Measurements from ENCODE around the gene MACROD2.

The MACROD2 gene

DNA sequence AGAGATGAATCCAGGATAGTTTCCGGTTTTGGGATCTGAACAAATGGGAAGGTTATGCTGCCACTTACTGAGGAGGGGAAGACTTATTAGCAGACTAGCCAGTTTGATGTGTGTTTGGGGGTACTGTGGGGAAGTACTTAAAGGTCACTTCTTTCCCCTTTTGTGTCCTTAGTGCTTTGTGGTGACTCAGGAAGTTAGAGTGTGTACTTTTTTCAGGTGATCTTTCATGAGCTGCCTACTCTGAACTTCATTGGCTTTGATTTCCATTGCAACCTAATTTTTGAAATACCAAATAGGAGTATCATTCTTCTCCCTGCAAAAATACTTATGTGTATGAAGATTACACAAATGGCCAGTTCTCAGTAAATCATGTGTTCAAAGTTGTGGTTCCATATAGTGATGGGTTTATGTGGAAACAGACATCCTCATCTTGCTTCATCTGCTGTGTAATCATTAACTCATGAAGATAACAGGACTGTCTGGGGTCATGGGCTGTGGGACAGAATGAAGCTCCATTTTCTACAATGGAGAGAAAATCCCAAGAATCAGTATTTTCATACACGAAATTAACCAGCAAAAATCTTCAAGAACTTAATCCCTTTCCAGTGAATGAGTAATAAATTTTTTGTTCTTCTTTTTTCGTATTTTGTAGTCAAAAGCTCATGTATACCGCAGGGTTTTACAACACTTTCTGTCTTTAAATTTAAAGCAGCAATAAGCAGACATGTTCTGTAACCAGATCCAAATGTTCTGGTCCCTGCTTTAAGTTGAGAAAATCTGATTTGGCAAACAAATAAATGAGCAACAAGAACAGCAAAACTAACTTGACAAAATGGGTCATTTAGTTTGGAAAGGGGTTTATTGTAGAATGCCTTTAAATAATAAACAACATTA lies 614.3 kb downstream of the MACROD2 start:
- peak; percentile 84 for DNase-seq

- no peak for DNase-seq
Observed at GRCh38 chr20:14611479-14611878, 616.2 kb downstream of the MACROD2 start.

GRCh38 chr20:14612391-14612790 lies 617.1 kb downstream of the MACROD2 start:
- peak; percentile 14 for DNase-seq

DNA sequence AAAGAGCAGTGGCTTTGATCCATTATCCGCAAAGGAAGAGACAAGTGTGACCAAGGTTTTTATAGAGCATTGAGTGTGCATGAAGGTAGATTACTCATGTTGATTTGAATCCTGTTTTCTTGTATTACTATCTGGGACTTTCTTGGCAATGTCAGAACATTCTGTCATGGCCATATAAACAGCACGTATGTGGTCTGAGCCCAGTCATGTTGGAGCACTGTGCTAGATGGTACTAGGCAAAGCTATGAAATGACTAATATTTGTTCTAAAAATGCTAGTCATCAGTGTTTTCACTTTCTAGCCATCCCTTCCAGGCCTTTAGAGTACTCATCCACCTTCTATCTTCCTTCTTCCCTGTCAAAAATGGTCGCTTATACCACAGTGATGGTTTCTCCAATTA lies 620.7 kb downstream of the MACROD2 start:
- peak; percentile 12 for DNase-seq

DNA sequence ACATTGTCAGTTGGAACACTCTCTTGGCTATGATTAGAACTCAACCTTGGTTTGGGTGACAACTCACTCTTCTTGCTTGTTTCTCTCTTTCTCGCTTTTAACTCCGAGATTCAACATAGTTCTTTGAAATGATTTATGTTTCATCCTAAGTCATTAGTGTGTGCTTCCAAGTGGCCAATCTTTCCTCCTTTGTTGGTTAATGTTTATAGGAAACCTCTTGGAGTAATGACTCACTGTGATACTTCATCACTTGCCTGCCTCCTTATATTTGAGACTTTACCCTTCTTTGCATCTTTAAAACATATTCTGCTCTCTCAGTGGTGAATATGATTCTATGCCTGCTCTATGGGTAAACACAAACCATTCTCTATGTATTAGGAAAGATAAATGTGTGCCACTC lies 621.8 kb downstream of the MACROD2 start:
- DNase-seq = peak; percentile 45

GRCh38 chr20:14619411-14619810 lies 624.1 kb downstream of the MACROD2 start:
- no peak for DNase-seq

- peak; percentile 78 for DNase-seq
Observed at GRCh38 chr20:14622796-14623195, 627.5 kb downstream of the MACROD2 start.

GRCh38 chr20:14631011-14631410 lies 635.7 kb downstream of the MACROD2 start:
- DNase-seq = no peak

DNA sequence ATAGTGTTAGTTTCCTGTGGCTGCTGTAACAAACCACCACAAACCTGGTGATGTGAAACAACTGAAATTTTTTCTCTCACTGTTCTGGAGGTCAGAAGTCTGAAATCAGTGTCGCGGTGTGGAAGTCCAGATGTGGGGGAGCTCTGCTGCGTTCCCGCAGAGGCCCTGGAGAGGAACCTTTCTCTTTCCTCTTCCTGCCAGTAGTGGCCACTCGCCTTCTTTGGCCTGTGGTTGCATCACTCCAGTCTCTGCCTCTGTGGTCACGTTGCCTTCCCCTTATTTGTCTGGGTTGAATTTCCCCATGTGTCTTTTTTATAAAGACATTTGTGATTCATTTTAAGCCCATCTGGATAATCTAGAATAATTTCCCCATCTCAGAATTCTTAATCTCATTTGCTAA lies 637.6 kb downstream of the MACROD2 start:
- no peak for DNase-seq

DNA sequence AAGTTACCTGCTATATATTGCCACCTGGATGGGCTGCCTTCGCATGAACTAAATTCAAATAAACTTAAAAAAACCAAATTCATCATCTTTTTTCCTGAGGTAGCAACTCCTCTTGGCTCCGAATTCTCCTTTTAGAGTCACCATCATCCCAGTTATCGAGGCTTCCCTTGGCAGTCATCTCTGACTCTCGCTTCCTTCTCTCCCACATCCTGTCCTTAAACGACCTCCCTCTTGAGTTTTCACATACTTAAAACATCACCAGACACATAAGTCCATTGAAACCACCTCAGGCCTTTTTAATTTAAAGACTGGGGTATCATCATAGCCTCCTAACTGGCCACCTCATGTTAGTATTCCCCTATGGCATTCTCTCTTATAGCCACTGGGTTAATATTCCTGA lies 638.2 kb downstream of the MACROD2 start:
- DNase-seq = no peak

GRCh38 chr20:14634665-14635064 lies 639.3 kb downstream of the MACROD2 start:
- no peak for DNase-seq

GRCh38 chr20:14637441-14637840 lies 642.1 kb downstream of the MACROD2 start:
- DNase-seq = no peak

DNA sequence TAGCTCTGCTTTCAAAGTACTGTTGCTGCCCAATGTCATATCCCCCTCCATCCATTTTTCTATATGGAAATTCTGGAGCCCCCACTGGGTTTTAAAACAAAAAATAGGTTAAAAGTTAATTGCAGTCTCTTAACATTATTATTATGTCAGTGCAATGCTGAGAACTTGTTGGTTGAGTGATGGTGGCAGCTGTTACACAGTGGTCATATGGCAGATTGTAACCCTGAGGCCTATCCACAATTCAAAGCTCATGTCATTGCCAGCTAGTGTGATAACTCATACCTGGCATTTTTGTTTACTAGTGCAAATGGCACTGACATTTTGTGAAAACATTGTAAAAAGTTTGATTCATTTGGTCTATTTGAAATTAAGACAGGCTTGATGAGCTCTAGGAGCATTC lies 647.8 kb downstream of the MACROD2 start:
- DNase-seq = peak; percentile 25

- peak; percentile 52 for DNase-seq
Observed at GRCh38 chr20:14643556-14643955, 648.2 kb downstream of the MACROD2 start.

DNA sequence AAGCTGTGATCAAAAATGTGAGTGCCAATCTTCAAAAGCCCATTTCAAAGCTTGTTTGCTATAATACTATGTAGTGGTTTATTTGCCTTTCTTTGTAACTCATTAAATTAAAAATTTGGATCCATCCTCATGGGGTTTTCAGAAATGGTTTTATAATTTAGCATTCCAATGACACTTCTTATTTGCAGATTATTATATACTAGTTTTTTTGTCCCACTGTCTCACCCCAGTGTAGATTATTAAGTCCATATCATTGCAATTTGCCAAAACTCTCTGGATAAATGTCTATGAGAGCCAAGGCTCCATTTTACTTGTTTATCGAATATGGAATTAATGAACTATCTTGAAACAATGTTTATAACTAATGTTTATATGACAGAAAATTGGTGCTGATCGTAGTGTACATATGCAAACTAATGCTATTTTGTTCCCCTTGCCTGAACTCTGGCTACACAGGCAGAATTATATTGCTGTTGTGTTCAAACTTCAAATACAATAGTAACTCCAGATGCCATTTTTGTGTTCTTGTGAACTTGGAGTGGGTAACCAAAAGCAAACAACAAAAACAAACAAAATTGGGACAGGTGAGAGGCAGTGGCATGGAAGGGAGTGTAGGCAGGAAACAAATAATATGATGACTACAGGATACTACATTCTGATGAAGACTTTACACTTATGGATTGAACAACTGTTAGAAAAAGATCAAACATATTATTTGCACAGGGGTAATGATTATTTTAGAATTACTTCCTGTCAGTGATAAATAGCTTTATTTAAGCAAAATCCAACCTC lies 649.2 kb downstream of the MACROD2 start:
- DNase-seq = peak; percentile 90

DNA sequence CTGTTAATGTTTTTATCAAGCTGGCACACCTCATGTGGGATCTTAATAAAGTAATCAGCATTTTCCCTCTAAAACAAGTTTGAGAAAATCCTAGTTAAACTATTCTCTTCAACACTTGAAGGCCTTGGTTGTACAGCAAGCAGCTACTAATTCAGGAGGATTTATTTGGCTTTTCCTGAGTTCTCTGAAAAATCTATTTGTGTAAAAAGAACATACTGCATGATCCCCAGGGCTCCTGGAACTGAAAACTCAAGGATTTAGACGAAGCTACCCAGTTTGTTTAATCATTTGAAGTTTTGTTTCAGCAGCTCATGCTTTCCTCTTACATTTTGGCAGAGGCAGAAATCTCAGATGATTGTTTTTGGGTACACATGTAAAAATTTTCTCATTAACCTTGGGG lies 651.7 kb downstream of the MACROD2 start:
- DNase-seq = no peak

DNA sequence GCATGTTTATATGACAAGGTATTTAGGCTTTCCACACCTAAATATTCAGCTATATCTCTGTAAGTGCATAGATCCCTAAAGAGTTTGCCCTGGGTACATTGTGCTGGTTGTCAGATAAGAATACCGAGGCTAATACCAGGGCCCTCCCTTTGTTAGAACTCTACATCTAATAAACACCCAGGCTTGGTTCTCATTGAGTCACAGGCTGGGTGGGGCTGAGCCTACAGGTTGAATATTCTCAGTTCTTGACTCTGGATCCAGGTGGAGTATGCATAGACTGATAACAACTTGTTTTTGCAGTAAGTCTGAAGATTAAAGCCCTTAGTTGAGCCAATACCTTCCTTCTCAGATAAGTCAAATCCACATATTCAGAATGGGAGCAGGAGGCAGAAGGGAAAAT lies 654.3 kb downstream of the MACROD2 start:
- no peak for DNase-seq

DNA sequence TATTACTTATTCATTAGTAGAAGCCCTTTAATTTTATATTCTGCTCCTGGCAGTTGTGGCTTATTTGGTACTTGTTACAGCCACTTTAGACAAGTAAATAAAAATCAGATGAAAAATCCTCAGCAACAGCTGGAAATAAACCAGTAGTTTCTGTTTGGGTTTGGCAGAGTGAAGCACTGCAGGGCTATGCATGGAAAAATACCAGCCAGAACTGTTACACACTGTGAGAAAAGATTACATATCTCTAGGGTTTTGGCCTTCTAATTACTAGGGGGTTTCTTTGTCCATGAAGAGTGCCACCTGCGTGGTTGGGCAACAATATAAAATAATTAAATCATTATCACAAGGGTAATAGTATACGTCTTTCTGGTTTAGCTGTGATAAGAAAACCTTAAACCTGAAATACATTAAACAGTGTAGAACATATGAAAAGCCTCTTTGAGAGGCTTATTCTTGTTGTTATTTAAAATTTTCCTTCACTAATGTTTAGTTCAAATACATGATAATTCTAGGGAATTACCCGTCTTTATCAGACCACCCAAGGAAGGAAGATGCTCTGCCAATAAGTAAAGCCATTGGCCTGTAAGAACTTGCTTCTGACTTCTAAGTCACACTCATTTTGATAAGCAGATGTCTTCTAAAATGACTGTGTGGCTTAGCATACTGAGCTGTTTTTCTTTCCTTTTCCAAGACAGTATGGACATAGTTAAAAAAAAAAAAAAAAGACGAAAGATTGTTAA lies 662.1 kb downstream of the MACROD2 start:
- no peak for DNase-seq

DNA sequence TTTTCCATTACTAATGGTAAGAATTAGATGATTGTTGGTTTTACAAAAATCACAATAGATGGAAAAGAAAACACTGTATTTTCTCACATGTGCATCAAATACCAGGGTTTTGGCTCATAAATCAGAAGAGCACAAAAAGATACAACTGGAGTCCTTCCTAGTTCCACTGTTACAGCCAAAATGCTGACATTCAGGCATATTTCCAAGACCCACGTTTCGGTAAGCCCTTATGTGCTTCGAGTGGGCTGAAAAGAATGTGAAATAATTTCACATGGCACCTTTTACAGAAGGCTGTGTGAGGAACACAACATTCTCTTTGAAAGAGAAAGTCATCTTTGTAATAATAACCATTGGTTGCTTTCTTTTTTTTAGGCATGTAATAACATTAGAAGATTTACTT lies 668.8 kb downstream of the MACROD2 start:
- no peak for DNase-seq

- no peak for DNase-seq
Observed at GRCh38 chr20:14666696-14667095, 671.4 kb downstream of the MACROD2 start.

- DNase-seq = no peak
Observed at GRCh38 chr20:14667226-14667625, 671.9 kb downstream of the MACROD2 start.

- DNase-seq = peak; percentile 17
Observed at GRCh38 chr20:14672066-14672465, 676.8 kb downstream of the MACROD2 start.

- no peak for DNase-seq
Observed at GRCh38 chr20:14673164-14673563, 677.8 kb downstream of the MACROD2 start.

Data from DMS53 (cell line).